GM18867 (cell line): ENCODE data around the gene ACVR1.

Experiments used
- ATAC-seq: cut with Tn5 transposase; IDR thresholded peaks from one replicate; pipeline ENCODE4 v1.9.1; 2021; ENCODE audit warnings: mild to moderate bottlenecking, moderate library complexity; ENCODE audit not compliant: unreplicated experiment

Gene ACVR1

GRCh38 chr2:157857881-157858280, 18.2 kb downstream of the ACVR1 start:
- ATAC-seq, result no peak

DNA sequence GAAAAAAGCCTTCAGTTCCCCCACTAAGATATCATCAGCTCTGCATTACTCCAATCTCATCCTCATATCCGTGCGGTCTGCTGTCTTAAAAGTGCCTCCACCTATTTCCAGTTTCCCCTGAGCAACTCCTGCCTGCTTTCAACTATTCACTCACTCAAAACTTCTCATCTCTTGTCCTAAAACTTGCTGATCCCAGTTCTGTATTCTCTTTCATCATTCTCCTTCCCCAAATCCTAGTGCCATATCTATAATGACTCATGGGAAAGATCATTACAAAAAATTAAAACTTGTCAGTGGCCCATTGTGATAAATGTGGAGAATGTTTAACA, 20.0 kb downstream of the ACVR1 start:
- ATAC-seq, result no peak

DNA sequence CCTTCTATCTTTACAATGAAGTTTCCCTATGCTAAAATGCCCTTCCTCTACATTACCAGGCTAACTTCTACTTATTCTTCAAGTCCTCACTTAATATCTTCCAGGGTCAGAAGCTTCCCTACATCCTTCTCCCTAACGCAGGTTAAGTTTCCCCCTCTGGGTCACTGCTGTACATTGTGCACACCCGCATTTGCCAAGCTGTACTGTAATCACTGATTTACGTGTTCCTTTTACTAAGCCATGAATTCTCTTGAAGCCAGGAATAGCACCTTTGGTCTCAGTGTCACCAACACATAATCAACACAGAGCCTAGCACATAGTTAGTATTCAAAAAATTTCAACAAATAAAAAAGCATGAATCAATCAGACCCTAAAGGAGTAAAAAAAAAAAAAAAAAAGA, 22.3 kb downstream of the ACVR1 start:
- ATAC-seq, result no peak

- ATAC-seq, result no peak
These were observed 22.9 kb downstream of the ACVR1 start for GRCh38 chr2:157853211-157853610.

DNA sequence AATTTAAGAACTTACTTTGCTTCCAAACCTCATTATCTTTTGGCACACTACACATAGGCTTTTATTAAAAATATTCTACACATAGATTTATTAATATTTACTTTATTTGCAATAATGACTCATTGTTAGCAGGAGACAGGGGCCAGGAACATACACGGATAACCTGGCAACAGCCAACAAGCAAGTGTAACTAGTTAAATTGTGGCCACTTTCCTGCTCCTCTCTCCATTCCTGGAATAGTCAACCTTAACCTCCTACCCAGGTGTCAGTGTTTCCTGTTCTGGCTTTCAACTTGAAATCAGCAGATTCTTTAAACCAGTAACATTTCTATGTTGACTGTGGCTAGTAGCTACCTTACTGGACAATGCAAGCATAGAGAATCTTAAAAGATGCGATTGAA, 26.5 kb downstream of the ACVR1 start:
- ATAC-seq, result no peak

GRCh38 chr2:157848213-157848612, 27.9 kb downstream of the ACVR1 start:
- ATAC-seq, result no peak

GRCh38 chr2:157845081-157845480, 31.0 kb downstream of the ACVR1 start:
- no peak for ATAC-seq

DNA sequence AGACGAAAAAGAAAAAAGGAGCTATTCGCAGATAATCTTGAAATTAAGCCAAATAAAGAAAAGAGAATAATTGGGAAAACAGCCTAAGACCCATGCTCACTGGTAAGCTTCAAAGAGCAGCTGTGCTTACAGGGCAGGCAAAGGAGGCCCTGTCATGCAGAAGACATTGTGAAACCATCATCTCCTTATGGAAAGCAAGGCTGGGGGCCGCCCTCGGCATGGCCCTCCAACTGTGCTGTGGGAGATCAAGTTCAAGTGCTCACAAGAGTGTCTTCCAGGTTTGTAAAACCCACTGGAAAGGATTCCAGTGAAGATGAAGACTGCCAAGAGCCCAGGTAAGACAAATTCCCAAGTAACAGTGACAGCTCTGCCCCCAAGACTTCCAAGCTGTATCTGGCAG, 32.2 kb downstream of the ACVR1 start:
- ATAC-seq, result no peak

GRCh38 chr2:157843081-157843480, 33.0 kb downstream of the ACVR1 start:
- ATAC-seq, result no peak

DNA sequence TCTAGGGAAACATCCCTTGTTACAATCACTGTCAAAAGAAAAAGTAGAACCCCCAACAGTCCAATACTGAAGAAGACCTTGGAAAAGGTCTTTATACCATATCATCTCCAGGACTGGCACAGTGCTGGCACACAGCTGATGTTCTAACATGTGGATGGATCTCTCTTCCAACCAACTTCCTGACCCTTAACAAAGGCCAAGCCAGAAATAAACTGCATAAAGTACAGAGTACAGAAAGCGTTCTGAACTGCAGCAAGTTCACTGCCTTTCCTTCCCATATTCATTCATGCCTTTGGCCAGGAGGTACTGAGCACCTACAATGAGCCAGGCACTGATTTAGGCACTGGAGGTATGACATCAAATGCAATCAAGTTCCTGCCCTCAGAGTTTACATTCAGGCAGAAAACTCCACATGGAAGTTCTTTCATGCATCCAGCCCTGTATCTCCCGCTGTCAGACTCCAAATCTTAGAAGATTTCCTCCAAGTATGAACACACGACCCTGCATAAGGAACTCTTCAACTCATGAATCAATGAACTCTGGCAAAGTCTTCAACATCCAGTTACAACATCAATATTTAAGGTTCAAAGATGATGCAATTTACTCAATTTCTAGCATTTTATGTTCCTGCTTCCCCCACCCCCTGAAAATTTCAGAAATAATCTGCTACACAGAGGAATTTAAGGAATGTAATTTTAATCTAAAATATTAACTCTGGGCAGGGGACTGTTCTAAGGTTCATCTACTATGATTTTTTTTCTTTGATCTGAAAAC, 33.8 kb downstream of the ACVR1 start:
- no peak for ATAC-seq

DNA sequence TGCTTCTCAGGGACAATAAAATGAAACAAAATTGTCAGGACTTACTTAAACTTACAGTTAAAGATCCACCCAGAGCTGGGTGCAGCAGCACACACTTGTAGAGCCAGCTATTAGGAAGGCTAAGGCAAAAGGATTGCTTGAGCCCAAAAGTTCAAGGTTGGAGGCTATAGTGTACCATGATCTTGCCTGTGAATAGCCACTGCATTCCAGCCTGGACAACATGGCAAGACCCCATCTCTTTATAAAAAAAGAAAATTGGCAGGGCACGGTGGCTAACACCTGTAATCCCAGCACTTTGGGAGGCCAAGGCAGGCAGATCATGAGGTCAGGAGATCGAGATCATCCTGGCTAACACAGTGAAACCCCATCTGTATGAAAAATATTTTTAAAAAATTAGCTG, 34.6 kb downstream of the ACVR1 start:
- ATAC-seq, result no peak

DNA sequence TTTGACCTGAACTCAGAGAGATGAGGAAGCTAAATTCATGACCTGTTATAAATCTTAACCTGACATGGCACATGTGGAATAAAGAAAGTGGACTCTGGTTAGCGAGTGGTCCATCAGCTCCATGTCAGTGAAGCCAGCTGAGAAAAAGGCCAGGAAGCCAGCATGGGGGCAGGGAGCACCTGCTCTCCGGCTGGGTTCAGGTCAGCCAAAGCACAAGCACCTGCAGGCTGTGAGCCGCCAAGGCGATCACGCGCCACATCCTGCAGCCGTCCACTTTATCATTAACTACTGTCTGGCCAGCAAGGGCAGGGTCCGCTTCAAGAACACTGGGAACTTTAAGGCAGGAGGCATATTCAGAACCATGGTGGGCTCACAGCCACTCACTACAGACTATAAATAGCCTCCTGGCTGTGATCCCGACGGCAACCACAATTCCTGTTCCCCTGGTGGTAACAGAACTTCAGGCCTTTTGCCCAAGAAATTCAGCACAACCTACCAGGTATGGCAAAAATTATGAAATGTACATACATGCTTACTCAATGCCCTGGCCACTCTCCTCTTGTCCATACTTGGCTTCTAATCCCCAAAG, 35.5 kb downstream of the ACVR1 start:
- ATAC-seq, result no peak

DNA sequence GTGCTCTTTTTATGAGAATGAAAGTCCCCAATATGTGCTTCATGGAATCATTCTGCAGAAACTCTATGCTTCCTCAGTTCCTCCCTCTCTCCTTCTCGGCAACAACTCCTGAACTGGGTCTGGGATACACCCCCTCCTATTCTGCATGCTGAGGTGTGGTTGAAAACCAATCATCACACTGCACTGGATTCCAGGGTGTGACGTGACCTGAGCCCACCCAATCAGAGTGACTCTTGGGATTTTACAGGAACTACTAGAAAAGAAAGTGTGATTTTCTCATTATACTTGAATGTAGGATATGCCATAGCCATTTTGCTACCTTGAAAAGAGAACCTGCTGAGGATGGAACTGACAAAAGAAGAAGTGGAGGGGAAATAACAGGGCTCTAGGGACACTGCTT, 36.3 kb downstream of the ACVR1 start:
- no peak for ATAC-seq

GRCh38 chr2:157839162-157839801, 36.8 kb downstream of the ACVR1 start:
- no peak for ATAC-seq

DNA sequence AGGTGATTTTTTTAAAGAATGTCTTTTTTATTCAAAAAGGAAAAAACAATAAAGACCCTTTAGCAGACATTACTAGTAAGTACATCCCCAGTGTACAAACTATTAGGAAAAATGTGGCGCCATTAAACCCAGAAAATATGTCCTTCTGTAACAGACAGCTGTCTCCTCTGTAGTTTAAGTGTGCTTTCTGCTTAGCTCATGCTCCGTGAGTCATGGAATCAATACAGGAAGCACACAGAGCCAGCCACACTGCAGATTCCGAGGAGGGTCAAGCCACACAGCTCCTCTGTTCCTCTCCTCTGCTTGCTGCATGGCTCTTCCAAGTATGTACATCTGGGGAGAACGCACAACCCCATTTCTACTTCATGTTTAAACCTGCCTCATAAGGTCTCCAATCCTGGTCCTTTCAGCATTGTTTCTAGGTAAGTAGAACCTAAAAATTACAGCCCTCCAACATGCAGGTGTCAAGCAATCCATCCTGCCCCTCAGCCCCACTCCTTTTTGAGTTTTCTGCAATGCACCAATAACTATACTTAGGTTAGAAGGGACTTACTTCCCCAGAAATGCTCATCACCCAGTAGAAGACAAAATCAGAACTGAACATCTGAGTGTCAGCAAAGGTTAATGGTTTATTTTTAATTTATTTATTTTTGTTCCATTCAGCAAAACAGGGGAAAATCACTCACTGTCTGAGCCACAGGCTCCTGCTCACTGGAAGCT, 37.5 kb downstream of the ACVR1 start:
- ATAC-seq, result no peak

DNA sequence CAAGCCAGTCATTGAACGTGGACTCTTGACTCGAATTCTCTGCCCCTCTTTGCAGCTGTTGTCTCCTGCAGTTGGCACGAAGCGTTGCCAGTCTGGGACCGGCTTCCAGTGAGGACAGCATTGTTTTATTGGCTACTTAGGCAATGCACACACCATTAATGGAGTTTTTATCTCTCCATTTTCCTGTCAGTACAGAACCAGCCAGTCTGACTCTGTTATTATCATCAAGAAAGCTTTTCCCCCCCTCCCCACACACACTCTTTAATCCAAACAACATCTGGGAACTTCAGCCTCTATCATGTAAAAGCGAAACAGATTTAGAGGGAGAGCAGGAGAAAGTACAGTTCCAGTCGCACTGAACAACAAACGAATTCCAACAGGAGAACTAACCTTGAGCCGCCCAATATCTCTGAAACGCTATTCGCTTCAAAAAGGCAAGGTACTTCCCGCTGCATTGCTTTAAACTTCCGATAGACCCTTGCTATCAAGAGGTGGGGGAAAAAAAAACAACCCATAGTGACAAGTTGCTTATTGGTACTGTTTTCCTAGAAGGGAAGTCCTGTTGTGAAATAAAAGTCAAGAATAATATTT, 38.2 kb downstream of the ACVR1 start:
- ATAC-seq, result no peak

DNA sequence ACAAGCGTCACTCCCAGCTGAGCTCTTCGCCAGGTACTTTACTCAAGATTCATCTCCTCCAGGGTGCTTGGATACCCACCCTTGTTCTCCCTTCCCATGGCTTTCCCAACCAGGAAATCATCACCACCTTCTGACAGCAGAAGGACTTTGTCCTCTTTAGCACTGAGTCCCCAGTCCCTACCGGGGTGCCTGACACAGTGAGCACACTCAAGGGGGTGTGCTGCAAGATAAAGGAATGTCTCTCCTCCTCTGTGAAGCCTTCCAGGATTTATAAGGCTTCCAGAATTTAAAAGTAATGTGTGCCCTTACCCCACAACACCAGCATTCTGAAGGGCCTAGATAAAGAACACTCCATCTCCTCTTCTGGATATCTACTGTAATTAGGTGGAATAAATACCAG, 39.6 kb downstream of the ACVR1 start:
- no peak for ATAC-seq

DNA sequence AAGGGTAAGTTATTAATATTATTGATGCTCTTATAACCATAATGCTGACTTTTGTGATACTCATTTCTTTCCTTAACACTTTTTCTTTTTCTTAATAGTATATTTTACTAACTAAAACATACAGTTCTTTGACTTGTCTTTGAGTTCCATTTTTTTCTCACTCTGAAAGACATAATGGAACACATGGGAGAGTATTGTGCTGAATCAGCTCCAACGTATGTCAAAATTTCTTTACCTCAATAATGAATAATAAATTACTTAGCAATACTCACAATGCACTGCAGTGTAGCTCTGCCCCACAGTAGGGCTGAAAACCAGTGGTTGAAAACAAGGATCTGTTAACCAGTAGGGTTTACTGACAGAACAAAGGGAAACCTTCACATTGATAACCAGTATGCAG, 40.7 kb downstream of the ACVR1 start:
- no peak for ATAC-seq

GRCh38 chr2:157835006-157835405, 41.1 kb downstream of the ACVR1 start:
- ATAC-seq, result no peak

GRCh38 chr2:157833721-157834120, 42.4 kb downstream of the ACVR1 start:
- ATAC-seq, result no peak

DNA sequence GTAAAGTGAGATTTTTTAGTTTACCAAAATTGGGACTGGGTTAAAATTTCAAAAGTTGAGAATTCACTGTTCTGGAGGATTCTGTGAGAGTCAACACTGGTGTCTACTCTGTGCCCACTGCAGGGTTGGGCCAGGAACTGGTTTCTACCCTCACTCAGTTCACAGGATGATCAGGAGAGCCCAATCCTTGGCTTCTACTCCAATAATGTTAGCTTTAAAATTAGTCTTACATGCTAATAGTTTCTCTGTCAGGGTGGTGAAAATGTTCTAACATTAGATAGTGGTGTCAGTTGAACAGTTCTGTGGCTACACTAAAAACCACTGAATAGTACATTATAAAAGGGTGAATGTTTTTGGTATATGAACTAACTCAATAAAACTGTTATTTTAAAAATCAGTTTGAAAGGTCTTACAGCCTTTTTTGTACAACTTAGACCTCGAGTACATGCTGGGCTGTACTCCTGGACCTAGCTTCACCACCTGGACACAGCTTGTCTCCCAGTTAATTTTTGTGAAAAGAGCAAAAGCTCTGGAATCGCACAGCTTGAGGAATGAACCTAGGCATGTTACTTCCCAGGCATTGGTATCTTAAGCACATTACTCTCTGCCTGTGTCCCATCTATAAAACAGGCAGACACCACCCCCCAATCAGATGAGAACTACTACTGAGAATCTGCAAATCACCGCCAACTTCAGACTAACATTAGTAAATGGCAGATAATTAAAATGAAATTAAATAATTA, 44.4 kb downstream of the ACVR1 start:
- ATAC-seq, result no peak
